Stimulated activated CD4-positive, alpha-beta T cell treated with anti-CD3 and anti-CD28 coated beads, Interleukin-1b, Interleukin-23, amount 100 ng/mL, for 24 hours (primary cell): ENCODE results near the gene IL34.

Experiments
- DNase-seq, 4 experiments: peaks; one replicate each; pipeline ENCODE4 v3.0.0-alpha.2; 2020; ENCODE audit warnings: low read depth in 4 of 4, low spot score in 1 of 4

The IL34 gene

DNA sequence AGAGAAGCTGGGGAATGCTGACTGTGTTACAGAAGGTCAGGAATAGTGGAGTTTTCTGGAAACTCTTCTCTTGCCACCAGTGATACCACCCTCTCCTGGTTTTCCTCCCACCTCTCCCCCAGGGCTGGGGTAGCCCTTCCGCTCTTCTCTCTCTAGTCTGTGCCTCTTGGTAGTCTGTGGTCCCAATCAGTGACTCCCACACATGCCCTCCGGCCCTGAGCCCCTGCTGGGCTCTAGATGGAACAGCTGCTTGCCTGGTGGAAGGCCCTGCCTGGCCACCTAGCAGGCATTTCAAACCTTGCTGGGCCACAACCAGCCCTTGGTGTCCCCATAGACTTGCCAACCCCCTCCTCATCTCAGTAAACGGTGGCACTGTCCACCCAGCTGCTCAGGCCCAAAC, 54.7 kb downstream of the IL34 start:
- DNase-seq: no peak

DNA sequence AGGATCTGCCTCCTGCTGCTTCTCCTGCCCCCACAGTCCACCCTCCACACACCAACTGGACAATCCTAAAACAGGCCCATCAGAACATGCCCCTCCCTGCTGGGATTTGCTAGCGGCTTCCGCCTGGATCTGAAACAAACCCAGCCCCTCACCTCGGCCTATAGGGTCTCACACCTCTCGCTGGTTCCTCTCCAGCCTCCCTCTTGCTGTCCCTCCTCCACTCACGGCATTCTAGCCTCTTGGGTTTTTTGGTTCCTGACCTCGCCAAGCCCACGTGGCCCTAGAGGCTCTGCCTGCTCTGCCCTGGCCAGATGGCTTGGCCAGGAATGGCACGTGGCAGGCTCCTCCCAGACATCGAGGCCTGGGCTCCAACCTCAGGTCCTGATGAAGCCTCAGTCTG, 55.2 kb downstream of the IL34 start:
- DNase-seq: no peak

DNA sequence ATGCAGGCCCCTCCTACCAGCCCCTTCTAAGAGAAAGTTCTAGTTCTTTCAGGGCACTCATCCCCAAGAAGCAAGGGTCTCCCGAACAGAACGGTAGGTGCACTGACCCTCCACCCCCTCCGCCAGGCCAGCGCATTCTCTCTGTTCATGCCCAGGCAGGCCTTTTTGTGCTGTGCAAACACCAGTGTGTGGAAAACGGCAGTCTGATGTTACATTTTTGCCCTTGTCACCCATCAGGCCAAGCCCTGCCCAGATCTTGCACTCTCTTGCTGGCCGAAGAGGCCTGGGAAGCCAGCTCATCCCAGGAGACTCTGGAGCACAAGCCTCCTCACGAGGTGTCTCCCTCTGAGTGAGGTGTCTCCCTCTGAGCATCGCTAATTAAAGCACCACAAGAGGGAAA, 55.6 kb downstream of the IL34 start:
- DNase-seq: no peak

DNA sequence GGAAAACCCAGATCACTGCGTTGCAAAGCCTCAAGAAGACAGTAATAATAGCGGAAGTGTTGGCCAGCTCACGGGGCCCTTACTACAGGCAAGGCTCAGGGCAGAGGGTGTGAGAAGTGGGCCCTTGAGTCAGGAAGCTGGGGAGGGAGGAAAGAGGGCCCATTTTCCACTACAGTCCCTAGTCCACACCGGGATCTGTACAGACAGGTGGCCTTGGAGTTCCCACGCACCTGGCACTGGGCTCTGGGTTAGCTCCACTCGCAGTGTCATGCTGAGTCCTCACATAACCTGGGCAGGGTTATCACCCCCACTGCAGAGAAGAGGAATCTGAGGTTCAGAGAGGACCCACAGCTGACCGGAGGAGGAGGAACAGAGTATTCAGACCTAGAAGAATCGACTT, 56.3 kb downstream of the IL34 start:
- DNase-seq: no peak

DNA sequence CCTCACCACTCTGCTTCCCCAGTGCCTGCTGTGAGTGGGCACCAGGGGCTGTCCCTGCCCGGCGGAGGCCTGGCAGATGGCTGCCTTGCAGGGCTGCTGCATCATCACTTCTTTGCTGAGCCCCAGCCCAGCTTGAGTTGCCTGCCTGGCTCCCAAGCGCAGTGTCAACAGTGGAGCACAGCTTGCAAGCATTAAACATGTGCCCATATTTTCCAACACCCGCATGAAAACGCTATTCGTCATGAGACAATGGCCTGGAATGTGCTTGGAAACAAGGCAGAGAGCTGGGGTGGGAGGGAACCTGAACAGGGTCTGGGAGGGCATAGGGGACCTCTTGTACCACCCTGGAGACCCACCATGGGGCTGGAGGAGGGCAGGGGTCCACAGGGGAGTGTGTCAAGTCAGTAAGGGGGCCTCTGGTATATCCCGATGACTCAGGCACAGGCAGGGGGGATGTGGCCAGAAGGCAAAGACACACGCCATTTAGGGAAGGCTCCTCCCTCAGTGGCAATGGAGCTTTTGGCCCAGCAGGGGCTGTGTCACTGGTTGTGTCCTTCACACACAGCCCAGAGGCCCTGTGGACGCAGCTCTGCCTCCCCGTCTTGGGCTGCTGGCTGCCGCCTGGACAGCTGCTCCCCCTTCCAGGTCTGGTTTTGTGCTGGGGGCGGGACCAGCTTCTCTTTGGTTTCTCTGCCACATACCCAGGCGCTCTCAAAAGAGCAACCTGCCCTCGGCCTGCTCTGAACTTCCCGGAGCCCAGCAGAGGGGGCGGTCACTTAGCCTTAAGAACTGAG, 56.9 kb downstream of the IL34 start:
- no peak for DNase-seq

DNA sequence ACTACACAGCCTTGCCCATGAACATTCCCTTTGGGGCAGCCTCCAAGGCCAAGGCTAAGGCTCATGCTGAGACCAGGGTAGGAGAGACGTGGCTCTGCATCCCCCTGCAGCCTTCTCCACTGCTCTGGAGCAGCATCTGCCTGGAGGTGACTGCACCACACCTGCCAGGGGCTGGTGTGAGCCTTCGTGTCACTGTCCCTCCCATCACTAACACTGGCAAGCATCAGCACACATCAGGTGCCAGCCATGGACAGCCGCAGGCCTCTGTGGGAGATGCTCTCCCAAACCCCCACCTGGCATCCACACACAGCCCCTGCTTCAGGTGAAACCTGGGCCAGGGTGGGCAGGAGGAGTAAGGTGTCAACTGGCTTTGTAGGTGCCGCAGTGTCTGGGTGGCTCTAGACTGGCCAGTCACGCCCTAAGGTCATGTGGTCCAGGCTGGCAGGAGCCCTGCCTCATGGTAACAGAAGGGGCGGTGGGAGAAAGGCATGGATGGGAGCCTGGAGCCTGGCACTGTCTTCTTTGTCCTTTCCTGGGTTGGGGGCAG, 57.5 kb downstream of the IL34 start:
- no peak for DNase-seq

DNA sequence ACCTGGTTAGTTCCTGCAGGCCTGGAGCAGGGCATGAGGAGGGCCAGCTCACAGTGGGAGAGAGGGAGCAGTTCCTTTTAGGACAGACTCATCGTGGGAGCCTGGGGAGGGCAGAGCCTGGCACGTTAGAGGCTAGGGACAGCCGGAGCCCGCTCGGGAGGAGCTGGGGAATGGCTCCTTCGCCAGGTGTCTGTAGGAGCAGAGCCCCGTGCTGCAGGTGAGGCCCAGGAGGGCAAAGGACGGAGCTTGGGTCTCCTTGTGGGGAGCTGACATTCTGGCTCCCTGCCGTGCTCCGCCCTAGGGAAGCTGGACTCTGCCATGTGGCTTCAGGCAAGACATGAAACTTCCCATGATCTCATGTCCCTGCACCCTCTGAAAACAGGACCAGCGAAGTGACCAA, 58.2 kb downstream of the IL34 start:
- DNase-seq: no peak

DNA sequence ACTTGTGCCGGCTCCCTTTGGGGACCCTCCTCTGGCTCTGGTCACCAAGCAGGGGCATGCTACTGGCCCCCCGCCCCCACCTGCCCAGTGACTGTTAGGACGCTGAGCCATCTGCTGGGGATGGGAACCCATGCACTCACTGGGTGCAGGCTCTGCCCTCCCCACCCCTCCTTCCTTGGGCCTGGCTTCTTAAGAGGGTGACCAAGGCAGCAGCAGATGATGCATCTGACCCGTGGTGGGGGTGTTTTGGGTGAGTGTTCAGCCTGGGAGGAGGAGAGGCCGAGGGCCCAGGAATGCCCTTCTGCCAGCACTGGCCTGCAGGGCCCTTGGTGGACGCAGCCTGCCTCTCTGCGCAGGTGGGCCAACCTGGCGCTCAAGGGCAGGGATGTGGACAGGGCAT, 58.7 kb downstream of the IL34 start:
- DNase-seq: no peak

DNA sequence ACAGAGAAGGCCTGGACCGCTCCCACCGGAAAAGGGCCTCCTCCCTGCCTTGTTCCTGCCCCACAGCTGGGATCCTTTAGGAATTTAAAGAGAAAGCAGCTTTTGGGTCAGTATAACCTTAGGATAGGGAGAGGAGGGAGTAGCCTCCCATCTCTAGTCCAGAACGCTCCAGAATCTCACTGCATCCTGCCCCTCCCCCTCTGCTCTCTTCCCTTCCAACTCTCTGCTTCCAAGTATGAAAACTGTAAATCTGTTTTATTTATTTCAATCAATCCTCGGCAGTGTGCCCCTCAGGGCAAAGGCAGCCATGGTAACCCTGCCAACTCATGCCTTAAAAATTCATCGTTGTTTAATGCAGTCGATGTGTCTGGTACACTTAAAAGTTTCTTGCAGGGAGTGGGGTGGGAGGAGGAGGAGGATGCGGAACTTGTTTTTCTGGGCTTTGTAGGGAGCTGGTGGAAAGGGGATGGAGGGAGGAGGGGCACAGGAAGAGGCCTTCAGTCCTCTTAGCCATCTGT, 60.6 kb downstream of the IL34 start:
- no peak for DNase-seq

DNA sequence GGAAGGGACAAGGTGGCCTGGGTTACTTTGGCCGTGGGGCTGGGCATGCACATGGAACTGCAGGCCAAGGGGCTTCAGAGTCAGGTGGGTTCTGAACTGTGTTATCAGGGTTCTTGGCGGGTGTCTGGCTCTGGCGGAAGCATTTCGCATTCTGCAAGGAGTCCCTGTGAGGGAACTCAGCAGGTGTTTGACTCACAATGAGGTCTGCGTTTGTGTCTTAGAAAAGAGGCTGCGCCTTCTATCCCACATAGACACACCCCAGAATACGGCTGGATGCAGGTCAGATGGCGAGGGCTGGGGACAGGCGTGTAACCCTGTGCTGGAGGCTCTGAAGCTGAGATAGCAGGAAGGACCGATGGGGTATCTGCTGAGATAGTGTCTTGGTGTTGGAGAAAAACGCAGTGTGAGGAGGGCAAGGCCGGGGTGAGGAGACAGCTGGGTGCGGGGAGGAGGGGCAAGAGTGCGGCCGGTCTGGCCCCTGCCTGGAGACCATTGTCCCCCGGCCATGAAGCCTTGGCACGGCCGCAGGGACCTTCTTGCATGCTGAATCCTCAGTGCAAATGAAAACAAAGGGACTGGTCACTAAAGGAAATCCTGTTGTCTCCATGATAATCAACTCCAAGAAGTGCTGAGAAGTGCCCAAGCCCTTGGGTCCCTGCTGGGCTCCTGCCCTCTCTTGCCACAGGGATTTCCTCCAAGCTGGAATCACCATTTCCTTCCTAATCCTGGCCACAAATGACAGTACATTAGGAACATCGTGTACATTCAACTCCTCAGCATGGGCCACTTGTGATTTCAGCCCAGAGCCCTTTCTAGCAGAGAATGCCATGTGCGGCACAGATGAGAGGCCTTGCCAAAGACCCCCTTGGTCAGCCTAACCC, 62.2 kb downstream of the IL34 start:
- no peak for DNase-seq

DNA sequence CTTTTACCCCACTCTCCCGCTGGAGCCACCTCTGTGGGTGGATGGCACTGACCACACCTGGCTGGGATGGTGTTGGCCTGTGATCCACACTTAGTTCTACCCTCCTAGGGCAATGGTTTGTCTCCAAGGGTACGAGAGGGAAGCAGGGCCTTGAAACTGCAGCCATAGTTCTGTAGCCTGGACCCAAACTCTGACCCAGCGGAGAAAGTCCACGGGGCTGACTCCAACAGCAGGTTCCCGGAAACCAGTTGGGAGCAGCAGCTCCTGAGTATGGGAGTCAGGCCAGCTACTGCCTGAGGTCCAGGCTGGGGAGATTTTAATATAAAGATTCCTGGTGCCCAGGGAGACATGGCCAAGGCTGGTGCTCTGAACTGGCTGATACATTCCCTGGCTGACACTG, 63.1 kb downstream of the IL34 start:
- DNase-seq: no peak

DNA sequence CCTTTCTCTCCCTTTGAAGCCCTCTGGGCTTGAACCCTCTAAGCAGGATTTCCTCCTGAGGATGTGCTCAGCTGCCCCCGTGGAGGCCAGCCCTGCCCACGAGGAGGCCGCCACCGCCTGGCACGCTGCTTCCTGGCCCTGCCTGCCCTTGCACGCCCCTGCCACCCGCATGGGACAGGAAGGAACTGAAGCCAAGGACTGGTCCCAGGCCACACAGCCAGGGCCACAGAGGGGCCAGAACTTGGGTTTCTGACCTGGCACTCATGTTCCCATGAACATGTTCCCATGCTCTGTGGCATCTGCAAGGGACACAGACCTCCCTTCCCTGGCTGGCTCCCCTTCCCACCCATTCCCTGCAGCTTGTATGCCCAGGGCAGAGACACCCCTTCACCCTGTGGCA, 63.6 kb downstream of the IL34 start:
- DNase-seq: no peak
